PC-9 (cell line): ENCODE measurements around the gene MGLL.

Source experiments
- EZH2 ChIP-seq: fragments of 200-600 bp; sonication (generic); IDR thresholded peaks from 2 replicates; pipeline ENCODE4 v1.8.0; 2017; ENCODE audit warnings: antibody characterized with exemption, low read depth
- TF ChIP-seq, protein P1 (sequence below): fragments of 200-600 bp; sonication (generic); conservative IDR thresholded peaks from 2 replicates; pipeline ENCODE4 v1.6.1; 2017; ENCODE audit warnings: mixed run types, antibody characterized with exemption, mild to moderate bottlenecking, moderate library complexity

DNA sequence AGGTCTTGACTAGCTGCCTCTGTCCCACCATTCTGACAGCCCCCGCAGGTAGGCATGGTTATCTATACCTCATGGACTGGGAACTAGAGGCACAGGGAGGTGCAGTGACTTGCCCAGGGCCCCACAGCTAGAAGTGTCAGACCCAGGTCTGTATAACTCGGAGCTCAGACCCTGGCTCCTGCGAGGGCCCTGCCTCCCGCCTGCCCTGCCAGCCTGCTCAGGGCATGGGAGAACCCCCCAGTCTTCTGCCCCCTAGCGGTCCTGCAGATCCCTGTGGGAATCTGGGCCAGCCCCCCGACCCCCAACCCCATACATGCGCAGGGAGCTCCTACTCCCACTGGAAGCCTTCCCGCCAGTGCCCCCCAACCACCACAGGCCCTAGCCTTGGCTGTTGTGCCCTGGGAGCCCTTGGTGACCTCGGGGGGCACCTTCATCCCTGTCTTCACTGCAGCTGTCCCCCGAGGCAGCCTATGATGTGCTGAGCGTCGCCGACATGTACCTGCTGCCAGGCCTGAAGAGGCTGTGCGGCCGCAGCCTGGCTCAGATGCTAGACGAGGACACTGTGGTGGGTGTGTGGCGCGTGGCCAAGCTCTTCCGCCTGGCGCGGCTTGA lies 142.7 kb downstream of the MGLL start:
- TF ChIP-seq EZH2: no peak
- TF ChIP-seq, protein P1, sequence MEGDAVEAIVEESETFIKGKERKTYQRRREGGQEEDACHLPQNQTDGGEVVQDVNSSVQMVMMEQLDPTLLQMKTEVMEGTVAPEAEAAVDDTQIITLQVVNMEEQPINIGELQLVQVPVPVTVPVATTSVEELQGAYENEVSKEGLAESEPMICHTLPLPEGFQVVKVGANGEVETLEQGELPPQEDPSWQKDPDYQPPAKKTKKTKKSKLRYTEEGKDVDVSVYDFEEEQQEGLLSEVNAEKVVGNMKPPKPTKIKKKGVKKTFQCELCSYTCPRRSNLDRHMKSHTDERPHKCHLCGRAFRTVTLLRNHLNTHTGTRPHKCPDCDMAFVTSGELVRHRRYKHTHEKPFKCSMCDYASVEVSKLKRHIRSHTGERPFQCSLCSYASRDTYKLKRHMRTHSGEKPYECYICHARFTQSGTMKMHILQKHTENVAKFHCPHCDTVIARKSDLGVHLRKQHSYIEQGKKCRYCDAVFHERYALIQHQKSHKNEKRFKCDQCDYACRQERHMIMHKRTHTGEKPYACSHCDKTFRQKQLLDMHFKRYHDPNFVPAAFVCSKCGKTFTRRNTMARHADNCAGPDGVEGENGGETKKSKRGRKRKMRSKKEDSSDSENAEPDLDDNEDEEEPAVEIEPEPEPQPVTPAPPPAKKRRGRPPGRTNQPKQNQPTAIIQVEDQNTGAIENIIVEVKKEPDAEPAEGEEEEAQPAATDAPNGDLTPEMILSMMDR: no peak
